Stimulated activated CD8-positive, alpha-beta memory T cell treated with anti-CD3 and anti-CD28 coated beads, Interleukin-7, amount 100 ng/mL, for 1 hour (primary cell): ENCODE data around the gene ATP5MC2.
"Not testable (repeated sequence)": the region's sequence is repeated elsewhere in the genome, so short reads cannot be mapped to it uniquely, and the experiment has no call there.

ENCODE experiments used
- DNase-seq, 2 donors: peaks; one replicate each; pipeline ENCODE4 v3.0.0-alpha.2; 2020; ENCODE audit warnings: low read depth in 2 of 2

ATP5MC2 gene

DNA sequence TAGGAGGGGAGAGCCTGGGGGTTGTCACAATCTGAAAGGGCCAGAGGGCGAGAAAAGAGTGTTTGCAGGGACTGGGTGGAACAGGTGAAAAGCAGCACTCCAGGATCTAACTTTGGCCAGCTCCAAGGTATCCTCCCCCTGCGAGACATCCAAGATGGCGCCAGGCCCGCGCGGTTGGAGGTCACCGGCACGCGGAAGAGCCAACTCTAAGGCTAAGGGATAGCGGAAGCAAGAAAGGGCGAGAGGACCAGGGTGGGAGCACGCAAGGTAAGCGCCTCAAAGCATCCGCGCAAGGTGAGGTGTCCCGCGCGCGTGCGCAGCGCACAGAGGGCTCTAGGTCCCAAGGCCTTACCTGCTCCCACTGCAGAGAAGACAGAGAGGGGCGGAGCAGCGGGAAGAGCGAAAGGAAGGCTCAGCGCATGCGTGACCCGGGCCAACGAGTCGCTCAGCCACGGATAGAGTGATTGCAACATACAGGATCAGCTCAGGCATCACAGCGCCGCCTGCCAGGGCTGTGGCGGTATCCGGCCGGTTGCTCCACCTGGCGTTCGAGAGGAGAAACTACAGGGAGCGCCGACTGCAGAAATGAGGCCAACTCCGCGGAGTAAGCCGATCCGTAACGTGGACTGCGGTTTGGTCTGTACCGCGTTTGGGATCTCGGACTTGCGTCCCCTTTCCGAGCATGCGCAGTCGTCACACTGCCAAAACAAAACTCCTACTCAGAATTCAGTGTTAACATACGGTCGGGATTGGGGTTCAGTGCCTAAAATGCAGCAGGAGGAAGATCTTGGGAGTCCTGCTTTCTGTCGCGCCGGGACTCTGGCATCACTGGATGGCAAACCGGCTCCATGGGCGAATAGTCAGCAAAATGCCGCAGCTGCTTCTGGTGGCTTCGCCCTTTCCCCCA lies at the start of gene ATP5MC2:
TSS of gene ATP5MC2 (minus strand) at position 383 of the 907 bp plus-strand sequence. CDS start 3,469 bp downstream, outside the sequence.
- DNase-seq, result peak; percentile 92 to 94

DNA sequence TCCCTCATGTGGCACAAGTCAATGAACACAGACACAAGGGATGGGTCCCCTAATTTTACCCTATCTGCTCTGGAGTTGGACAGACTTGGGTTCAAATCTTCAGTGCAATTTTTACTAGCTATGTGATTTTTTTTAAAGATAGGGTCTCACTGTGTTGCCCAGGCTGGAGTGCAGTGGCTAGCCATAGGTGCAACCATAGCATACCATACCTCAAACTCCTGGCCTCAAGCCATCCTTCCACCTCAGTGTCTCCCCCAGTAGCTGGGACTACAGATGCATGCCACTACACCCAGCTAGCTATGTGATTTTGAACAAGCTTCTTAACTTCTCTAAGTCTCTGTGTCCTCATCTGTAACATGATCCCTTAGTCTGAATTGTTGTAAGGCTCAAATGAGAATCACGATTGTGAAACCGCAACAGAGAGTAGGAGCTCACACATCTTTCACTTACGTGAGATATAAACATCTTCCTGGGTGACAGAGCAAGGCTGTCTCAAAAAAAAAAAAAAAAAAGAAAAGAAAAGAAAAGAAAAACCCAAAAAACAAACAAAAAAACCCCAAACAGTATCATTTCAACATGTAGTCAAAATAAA lies 46.7 kb upstream of the ATP5MC2 start:
- DNase-seq, result no peak

DNA sequence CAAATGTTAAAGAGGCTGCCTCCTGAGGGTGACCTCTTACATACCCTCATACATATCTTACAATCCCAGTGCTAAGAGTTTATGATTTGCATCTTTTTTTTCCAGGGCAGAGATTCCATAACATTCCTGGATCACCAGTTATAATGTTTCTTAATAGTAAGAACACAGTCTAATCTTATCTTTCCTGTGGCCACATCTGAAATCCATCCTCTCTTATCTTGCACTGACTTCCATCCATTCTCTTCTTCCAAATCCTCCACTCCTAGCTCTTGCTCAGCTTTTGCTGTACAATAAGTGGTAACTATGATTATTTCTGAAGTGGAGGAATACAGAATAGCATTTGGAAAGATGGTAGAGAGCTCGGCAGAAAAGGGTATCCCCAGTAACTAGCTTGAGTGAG lies 45.1 kb upstream of the ATP5MC2 start:
- no peak for DNase-seq

DNA sequence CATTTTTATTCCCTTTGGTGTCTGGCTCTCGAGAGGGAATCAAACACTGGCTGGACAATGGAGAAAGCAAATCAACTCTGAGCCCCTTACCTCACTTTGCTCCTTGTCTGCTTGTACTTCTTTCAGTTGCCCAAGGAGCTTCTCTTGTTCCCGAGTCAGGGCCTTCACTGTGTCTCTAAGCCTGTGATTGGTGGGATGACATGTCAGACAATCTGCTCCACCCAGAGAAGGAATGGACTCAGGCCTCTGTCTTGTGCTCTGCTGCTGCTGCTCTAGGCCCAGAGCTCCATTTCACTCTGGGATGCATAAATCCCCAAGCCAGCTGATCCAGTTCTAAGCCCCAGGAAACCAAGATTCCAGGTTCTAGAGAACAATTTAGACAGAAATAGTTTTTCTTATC lies 43.8 kb upstream of the ATP5MC2 start:
- no peak for DNase-seq

DNA sequence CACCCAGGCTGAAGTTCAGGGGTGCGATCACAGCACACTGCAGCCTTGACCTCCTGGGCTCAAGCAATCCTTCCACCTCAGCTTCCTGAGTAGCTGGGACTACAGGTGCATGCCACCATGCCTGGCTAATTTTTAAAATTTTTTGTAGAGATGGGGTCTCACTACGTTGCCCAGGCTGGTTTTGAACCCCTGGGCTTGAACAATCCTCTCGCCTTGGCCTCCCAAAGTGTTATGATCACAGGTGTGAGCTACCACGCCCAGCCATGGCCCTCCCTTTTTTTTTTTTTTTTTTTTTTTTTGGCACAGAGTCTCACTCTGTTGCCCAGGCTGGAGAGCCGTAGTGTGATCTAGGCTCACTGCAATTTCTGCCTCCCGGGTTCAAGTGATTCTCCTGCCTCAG lies 42.7 kb upstream of the ATP5MC2 start:
- DNase-seq, result not testable (repeated sequence)

DNA sequence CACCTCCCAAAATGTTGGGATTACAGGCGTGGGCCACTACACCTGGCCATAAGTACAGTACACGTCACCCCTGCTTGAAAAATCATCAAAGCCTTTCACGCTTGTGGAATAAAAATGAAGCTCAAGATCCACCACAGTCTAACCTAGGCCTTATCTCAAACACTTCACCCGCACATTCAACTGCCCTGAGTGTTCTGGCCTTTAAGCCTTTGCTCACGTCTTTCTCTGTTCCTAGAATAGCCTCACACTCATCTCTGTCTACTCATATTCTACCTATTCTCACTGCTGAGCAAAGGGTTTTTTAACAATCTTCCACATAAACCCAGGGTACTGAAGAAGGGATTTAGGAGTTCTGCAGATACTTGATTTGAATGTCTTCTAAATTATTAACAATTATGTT lies 41.4 kb upstream of the ATP5MC2 start:
- DNase-seq, result no peak

DNA sequence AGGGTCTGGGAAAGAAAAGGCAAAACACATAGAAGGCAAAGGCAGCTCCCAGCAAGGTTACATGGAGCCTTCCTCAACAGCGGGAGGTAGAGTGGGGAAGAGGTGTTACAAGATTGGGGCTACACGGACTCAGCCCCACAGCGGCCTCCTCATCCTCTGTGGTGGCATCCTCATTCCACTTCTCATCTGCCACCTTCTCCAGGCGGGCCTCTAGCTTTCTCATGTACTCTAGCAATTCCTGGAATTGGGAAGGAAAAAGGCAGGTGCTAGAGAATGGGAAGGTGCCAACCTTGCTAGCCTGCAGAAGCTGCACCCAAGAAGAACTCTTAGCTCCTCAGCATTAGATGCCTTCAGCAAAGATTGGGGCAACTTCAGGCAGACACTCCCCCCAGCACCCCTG lies 38.1 kb upstream of the ATP5MC2 start:
- no peak for DNase-seq

DNA sequence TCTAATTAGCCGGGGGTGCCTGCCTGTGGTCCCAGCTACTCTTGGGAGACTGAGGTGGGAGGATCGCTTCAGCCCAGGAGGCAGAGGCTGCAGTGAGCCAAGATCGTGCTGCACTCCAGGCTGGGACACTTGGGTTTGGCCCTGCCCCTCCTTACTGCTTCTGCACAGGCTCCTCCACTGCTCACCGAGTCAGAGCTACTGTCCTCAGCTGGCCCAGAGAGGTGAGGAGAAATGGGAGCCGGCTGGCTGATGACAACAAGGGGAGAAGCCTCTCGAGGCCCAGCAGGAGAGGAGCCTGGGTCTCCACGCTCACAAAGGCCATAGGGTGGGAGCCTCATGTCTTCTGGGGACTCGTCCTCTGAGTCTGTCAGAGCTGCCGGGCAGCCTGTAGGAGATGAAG lies 37.6 kb upstream of the ATP5MC2 start:
- DNase-seq, result no peak

DNA sequence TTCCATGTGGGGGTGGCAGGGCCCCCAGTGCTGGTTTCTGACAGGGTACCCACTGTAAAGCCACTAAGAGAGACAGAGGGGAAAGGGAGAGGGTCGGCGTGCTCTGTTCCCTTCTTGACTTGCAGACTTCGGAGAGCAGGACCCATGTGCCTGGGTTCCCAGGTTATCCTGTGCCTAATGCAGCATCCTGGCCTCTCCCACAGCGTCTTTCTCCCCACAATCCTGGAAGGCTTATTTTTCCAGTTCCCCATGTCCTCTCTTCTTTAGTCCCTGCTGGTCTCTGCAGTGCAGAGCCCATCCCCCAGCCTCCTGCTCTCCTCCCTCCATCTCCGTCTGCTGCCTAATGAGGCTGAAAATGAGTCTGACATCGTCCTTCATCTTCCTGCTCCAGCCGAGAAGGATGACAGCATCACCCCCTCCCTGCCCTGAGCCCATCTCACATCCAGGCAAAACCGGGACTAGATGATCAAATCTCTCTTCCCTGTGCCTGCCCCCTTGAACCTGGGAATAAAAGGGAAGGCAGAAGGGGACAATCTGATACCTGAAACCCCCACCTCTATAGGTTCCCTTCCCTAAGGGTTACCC lies 36.3 kb upstream of the ATP5MC2 start:
- DNase-seq, result no peak

DNA sequence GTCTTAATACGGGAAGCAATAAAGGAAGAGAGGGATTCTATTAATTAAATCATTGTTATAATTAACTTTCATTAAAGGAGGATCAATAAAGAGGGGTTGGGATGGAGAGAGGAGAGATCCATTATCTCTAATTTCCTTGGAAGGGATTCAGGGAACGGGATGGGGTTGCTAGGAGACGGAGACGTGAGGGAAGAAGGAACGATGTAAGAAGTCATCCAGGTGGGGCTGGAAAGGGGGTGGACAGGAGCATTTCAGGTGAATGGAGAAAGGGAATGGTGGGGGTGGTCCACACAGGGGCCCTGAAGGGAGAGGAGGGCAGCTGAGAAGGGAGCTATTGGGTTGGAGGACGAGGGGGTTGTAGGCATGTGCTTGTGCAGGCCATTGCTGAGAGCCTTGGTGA lies 34.2 kb upstream of the ATP5MC2 start:
- no peak for DNase-seq

DNA sequence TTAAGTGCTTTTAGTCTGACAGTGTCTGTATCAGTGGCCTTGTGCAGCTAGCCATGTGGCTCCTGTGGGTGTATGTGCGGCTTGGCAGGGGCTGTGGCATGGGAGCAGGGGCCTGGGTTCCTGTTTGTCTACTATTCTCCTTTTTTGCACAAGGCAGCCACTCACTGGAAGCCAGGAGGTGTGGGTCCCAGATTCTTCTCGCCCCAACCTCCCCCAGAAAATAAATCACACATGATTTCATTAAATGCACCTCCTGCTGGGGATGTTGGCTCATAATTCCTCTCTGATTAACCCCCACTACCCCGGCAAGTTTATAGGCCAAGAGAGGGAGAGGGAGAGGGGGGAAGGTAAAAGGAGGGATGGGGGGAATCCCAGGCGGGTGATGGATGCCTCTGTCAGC lies 33.8 kb upstream of the ATP5MC2 start:
- no peak for DNase-seq

DNA sequence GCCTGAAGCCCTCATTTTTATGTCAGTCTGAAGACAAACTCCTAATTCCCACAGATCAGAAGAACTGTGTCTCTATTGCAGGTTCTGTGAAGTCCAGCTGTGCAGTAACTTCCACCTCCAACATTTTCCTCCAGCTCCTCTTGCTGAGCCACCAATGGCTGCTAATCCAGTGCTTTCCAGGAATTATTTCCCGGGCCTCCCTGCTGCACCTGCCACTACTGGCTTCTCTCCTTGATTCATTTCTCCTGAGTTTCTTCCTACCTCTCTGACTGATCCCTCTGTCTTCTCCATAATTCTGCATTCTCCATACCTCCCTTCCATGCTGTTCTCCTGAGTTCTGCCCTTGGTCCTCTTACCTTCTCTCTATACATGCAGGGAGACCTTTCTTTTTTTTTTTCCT lies 30.2 kb upstream of the ATP5MC2 start:
- DNase-seq, result no peak

DNA sequence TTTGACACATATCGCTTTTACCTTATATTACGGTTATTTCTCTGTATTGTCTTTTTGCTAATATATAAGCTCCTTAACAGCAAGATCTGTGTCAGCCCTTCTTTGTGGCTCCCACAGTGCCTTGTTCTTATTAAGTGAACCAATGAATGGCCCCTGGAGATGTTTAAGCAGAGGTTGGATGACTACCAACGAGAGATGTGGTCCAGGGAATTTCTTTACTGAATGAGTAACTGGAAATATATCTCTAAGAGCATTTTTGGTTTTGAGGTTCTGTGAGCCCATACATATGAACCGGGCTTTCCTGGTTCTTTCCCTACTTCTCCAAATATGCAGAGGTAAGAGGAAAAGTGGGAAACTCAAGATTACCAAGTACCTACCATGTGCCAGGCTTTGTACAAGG lies 27.9 kb upstream of the ATP5MC2 start:
- no peak for DNase-seq

DNA sequence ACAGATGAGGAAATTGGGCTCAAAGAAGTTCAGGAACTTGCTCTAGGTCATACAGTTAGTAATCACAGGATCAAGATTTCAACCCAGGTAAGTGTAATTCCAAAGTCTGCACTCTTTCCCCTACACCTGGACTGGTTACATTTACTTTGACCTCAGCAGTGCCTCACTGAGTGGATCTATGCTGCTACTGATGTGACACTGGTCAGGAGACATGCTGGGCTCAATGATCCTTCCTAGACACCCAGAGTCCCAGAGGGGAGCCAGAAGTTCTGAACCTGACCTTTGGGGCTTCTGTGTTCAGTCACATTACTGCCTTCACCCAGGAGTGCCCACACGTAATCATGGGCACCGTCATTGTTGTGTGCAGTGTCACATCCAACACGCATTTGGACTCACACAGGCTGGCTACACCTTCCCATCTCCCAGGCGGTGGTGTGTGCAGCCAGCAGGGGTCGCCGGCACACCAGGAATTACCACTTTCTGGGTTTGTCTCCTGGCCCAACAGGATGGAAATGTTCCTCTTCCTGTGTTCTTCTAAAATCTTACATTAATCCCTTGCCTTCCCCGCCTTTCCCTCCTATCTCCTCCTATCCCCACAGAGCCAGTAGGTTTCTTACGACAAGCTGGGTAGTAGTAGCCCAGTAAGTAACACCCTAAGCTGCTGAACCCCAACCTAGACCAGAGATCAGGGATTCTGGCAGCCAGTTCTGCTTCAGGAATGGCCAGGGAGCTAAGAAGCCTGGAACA lies 25.8 kb upstream of the ATP5MC2 start:
- DNase-seq, result peak; percentile 53 to 63

DNA sequence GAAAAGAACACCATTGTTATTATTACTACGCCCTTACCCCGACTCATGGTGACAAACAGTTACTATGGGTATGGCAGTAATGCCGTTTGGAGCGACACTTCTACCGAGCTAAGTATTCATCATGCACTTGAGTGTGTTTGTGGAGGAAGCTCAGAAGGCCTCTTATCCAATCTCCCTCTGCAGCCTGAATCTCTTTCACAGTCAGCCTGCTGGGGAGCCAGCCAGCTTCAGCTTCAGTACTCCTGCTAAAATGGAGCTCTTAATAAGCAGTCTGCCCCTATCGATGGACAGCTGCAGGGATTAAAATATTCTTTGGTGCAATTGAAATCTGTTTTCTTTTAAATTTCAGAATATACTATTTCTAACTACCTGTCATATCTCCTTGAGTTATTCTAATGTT lies 24.7 kb upstream of the ATP5MC2 start:
- no peak for DNase-seq

DNA sequence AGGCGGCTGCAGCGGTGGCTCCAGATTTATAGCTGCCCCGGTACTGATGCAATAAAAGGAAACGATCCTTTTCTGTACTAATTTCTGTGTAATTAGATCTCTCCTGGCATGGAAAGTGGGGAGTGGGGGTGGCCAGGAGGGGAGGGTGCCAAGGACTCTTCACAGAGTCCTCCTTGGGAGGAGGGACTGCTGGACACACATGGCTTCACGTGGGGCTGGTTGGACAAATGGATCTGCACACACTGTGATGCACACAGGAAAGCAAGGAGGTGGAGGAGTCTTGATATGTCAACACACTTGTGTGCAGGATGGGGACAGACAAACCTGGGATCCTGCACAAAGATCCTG lies 23.8 kb upstream of the ATP5MC2 start:
- DNase-seq, result no peak

DNA sequence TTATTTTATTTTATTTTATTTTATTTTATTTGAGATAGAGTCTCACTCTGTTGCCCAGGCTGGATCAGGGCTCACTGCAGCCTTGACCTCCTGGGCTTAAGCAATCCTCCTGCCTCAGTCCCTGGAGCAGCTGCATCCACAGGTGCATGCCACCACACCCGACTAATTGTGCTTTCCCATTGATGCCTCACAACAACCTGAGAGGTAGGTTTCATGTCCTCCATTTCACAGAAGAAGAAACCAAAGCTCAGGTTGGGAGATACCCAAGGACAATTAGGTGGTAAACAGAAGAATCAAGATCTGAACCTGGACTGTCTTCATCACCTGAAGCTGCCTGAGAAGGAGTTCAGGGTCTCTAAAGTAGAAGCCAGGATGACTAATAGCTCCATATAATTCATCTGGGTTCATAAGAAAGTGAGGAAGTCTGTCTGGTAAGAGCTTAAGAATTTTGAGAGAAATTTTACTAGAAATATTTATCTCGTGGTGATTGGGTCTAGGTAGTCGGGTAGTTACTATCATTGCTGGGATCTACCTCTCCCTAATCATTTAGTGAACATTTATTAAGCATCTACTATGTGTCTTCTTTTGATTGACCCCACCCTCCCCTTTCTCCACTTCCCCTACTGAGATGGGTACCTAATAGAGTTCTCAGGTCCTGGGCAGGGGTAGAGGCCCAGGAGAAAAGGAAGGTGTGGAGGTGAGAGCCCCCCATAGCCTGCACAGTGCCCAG lies 23.2 kb upstream of the ATP5MC2 start:
- DNase-seq, result no peak

DNA sequence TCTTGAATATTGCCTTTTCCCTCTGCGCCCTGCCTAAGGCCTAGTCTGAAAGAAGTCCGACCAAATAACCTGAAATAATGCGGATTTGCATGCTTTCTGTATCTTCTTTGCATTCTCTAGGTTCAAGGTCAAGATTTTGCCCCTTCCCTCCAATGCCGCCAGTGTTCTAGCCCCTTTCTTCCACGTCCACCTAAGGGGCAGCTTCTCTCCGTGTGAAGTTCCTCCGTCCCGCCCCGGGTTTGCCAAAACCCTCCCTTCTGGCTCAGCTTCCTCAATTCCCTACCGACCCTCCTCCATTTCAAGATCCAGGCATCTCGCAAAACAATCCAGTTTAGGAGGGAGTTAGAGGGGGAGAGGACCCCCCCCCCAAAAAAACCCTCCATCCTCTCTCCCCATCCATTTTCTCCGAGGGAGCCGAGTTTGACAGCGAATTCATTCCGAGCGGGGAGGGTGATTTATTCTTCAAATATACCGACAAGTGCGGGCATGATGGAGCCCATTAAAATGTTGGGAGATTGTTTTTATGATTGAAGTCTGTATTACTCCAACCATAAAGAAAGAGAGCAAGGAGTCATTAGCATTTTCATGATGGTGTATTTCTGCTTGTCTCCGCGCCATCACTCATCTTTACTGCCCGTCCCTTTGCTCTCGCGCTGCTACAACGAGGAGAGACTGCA lies 20.9 kb upstream of the ATP5MC2 start:
- no peak for DNase-seq

DNA sequence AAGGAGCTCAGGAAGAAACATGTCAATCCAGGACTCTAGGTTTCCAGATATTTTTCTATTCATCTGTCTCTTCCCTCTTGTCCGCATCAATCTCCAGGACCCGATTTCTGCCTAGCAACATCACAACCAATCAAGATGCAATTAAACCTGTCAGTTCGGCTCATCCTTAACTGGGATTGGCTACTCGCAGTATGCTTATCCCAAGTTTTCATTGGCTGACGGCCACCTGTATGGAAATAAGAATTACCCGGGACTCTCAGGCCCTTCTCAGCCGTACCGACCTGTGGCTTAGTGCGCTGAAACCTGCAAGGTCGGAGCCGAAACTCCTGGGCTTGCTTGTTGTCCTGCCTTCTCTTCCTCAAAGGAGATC lies 20.4 kb upstream of the ATP5MC2 start:
- DNase-seq, result no peak

DNA sequence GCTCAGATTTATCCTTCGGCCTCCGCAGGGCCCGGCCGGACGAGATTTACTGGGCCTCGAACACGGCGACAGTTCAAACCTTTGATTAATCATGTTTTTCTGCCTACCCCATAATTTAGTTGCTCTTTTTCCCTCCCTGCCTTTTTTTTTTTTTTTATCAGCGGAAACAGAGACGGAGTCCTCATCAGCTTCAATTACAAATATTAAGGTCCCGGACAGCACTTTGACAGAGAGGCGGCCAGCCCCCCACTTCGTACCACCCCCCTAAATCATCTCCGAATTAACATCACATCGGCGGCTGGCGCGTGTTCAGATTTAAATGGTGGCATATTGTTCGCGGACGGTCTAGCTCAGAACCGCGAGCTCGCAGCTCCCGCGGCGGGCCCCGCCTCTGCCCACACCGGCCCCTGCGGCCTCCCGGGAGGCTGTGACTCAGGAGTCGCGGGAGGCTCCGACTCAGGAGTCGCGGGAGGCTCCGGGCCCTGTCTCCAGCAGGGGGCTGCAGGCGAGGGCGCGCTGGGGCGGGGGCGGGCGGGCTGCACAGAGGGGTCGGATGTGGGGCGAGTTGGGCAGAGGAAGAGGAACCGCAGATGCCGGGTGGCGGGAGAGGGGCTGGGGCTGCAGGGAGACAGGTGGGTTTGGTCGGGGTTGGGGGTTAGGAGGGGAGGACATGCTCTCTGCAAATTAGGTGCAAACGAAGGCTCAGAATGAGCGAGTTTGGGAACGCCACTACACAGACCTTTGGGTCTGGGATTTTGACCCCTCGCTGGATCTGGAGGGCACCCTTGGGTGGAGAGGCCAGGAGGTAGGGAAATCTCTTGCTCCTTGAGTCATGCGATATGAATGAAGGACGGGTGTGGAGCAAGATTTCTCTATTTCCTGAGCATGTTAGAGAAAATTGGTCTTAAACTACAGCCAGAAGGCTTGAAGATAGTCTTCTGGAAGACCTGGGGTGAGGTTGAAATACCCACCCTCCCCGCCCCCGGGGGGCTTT lies 19.6 kb upstream of the ATP5MC2 start:
- no peak for DNase-seq
